ENCODE data around the gene LYRM9. TPM values are rescaled to one million over a fixed set of nuclear protein-coding genes. Genes with fewer than 3 reads are reported as not detected.

Gene LYRM9
- total RNA-seq, 1 experiment from 2014 or later, result 2.8 TPM

DNA sequence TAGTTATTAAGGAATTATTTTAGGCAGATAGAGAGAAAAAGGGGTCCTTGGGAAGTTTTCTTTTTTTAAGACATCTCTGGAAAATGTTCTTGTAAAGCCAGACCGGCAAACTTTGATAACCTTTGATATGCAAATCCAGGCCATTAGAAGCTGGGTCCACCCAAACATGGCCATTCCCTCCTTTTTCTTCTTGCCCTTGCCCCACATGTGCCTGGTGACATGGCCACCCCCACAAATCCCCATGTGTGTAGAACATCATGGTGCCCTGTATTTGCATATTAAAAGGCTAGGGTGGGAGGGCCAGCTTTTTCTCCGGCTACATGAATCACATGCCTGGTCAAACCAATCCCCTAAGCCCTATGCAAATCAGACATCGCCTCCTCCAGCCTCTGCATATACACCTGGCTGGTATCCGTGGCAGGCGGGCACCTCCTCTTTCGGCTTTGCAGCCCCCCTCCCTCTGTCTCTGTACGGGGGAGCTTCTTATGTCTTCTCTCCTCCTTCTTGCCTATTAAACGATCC is 43.9 kb upstream of the LYRM9 start:
- ChIA-PET CTCF (no interaction called here), POLR2A (ENCODE audit: low non-redundant PET) (no interaction called here)
- no TSS peak for BruUV-seq (replicated peaks)

DNA sequence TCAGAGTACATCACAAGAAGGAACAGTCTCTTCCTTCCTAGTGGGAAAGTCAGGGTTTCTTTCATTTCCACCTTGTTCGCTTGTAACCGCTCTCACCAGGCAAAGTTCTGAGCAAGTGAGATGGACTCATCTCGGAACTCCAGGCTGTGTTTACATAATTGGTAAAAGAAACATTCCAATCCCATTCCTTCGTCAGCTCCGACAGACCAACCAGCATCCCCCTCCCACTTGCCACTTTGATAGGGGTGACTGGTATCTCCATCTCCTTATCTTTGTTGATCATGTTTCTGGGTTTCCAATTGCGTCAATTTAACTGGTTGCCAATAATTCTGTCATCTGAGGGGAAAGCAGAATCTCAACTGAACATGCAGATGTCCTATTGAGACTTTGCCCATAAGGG is 36.8 kb upstream of the LYRM9 start:
- Histone ChIP-seq H3K9me3 (ENCODE audit: low read depth, low read length, poor library complexity, severe bottlenecking) (no peaks in the 10 kb centered on the region), H3K36me3 (ENCODE audit: insufficient read depth, low read length, poor library complexity, severe bottlenecking) (no peaks in the 10 kb centered on the region), H3K4me1 (ENCODE audit: insufficient read depth, low read length, poor library complexity, severe bottlenecking) (no peaks in the 10 kb centered on the region), H3K27me3 (replicated peaks; ENCODE audit: insufficient read depth, low read depth, low read length, poor library complexity) (no peaks in the 10 kb centered on the region), H3K27ac (ENCODE audit: low read depth, low read length, poor library complexity, severe bottlenecking) (no peak overlapping the region), H3K4me3 (ENCODE audit: low read depth, low read length, poor library complexity, severe bottlenecking) (no peak overlapping the region)
- TF ChIP-seq, protein P1, sequence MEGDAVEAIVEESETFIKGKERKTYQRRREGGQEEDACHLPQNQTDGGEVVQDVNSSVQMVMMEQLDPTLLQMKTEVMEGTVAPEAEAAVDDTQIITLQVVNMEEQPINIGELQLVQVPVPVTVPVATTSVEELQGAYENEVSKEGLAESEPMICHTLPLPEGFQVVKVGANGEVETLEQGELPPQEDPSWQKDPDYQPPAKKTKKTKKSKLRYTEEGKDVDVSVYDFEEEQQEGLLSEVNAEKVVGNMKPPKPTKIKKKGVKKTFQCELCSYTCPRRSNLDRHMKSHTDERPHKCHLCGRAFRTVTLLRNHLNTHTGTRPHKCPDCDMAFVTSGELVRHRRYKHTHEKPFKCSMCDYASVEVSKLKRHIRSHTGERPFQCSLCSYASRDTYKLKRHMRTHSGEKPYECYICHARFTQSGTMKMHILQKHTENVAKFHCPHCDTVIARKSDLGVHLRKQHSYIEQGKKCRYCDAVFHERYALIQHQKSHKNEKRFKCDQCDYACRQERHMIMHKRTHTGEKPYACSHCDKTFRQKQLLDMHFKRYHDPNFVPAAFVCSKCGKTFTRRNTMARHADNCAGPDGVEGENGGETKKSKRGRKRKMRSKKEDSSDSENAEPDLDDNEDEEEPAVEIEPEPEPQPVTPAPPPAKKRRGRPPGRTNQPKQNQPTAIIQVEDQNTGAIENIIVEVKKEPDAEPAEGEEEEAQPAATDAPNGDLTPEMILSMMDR (conservative IDR thresholded peaks at IDR 0.05; ENCODE audit: low read depth, low read length), result no peak
- no peak for TF ChIP-seq EZH2 (IDR thresholded peaks at IDR 0.05; ENCODE audit: borderline replicate concordance, low read depth, low read length, poor library complexity, severe bottlenecking)
- POLR2A ChIA-PET (ENCODE audit: low non-redundant PET), result no interaction called here
- no TSS peak for BruUV-seq (replicated peaks)
- intact Hi-C loops (cut with micrococcal nuclease; ENCODE audit: unreplicated experiment), result no loop called here
- CTCF ChIA-PET, result no interaction called here
- no peak for DNase-seq (ENCODE audit: low spot score)

More for the DNA sequence above, 43.9 kb upstream of the LYRM9 start:
- no peak overlapping the region for H3K27ac ChIP-seq (ENCODE audit: low read depth, low read length, poor library complexity, severe bottlenecking)
- H3K4me1 ChIP-seq (ENCODE audit: insufficient read depth, low read length, poor library complexity, severe bottlenecking), result no peaks in the 10 kb centered on the region
- intact Hi-C loops (cut with micrococcal nuclease; ENCODE audit: unreplicated experiment), result no loop called here
- no peaks in the 10 kb centered on the region for H3K27me3 ChIP-seq (replicated peaks; ENCODE audit: insufficient read depth, low read depth, low read length, poor library complexity)
- no peak for DNase-seq (ENCODE audit: low spot score)
- H3K36me3 ChIP-seq (ENCODE audit: insufficient read depth, low read length, poor library complexity, severe bottlenecking), result no peaks in the 10 kb centered on the region
- H3K9me3 ChIP-seq (ENCODE audit: low read depth, low read length, poor library complexity, severe bottlenecking), result no peaks in the 10 kb centered on the region
- H3K4me3 ChIP-seq (ENCODE audit: low read depth, low read length, poor library complexity, severe bottlenecking), result no peak overlapping the region
- TF ChIP-seq EZH2 (IDR thresholded peaks at IDR 0.05; ENCODE audit: borderline replicate concordance, low read depth, low read length, poor library complexity, severe bottlenecking), result no peak
- TF ChIP-seq, protein P1 (conservative IDR thresholded peaks at IDR 0.05; ENCODE audit: low read depth, low read length), result no peak

DNA sequence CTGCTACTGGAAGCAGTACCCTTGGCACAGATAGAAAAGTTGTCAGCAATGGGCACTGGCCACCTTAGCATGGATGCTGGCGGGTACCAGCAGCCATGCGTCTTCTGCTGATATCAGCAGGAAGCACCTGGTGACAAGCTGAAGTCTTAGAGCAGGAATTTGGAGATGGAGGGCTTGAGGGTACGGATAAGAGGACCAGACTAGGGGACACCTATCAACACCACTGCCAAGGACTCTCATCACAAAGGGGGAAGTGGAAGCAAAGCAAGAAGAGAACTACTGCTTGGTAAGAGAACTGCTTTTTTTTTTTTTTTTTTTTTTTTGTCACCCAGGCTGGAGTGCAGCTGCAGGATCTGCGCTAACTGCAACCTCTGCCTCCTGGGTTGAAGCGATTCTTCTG is 35.4 kb upstream of the LYRM9 start:
- Histone ChIP-seq H3K9me3 (ENCODE audit: low read depth, low read length, poor library complexity, severe bottlenecking) (no peaks in the 10 kb centered on the region), H3K27ac (ENCODE audit: low read depth, low read length, poor library complexity, severe bottlenecking) (no peak overlapping the region), H3K4me3 (ENCODE audit: low read depth, low read length, poor library complexity, severe bottlenecking) (no peak overlapping the region), H3K36me3 (ENCODE audit: insufficient read depth, low read length, poor library complexity, severe bottlenecking) (no peaks in the 10 kb centered on the region), H3K27me3 (replicated peaks; ENCODE audit: insufficient read depth, low read depth, low read length, poor library complexity) (no peaks in the 10 kb centered on the region), H3K4me1 (ENCODE audit: insufficient read depth, low read length, poor library complexity, severe bottlenecking) (no peaks in the 10 kb centered on the region)
- ChIA-PET POLR2A (ENCODE audit: low non-redundant PET) (no interaction called here), CTCF (no interaction called here)
- intact Hi-C loops (cut with micrococcal nuclease; ENCODE audit: unreplicated experiment), result no loop called here
- DNase-seq (ENCODE audit: low spot score), result no peak
- TF ChIP-seq, protein P1 (conservative IDR thresholded peaks at IDR 0.05; ENCODE audit: low read depth, low read length), result no peak
- TF ChIP-seq EZH2 (IDR thresholded peaks at IDR 0.05; ENCODE audit: borderline replicate concordance, low read depth, low read length, poor library complexity, severe bottlenecking), result no peak
- no TSS peak for BruUV-seq (replicated peaks)

Measured in A673 (cell line).